ENCODE results near the gene PLXNA4. TPM values are rescaled to one million over a fixed set of nuclear protein-coding genes. Genes with fewer than 3 reads are reported as not detected.

Gene PLXNA4
- total RNA-seq, 2 donors from 2014 or later, result 24.0 to 42.7 TPM

- DNase-seq, result no peak
- Mint-ChIP-seq H3K36me3 (ENCODE audit: low read depth) (peaks cover under 1% of the 10 kb centered on the region), H3K4me3 (no peak overlapping the region), H3K4me1 (peaks cover 7% of the 10 kb centered on the region), H3K27me3 (ENCODE audit: insufficient read depth) (peaks cover 16% of the 10 kb centered on the region), H3K9me3 (no peaks in the 10 kb centered on the region), H3K27ac (no peak overlapping the region)
- no peaks in the 10 kb centered on the region for H3K36me3 ChIP-seq (ENCODE audit: control insufficient read depth, insufficient read depth, low read length)
- H3K27me3 ChIP-seq (ENCODE audit: control insufficient read depth, insufficient read depth, low read length, poor library complexity, severe bottlenecking), result no peaks in the 10 kb centered on the region
- H3K9ac ChIP-seq (ENCODE audit: extremely low read depth, low read length, poor library complexity, severe bottlenecking), result no peak overlapping the region
- H3K9me3 ChIP-seq (ENCODE audit: control insufficient read depth, low read length), result no peaks in the 10 kb centered on the region
- H3K4me1 ChIP-seq (ENCODE audit: control insufficient read depth, insufficient read depth, low read length), result no peaks in the 10 kb centered on the region
- H3K4me3 ChIP-seq (ENCODE audit: low read length), result no peak overlapping the region
- TF ChIP-seq CTCF (conservative IDR thresholded peaks at IDR 0.05), result no peak
- 83 to 89% methylated on average over 2 to 6 of the region's 6 CpGs for WGBS, 2 experiments (ENCODE audit: insufficient coverage in 1 of 2, insufficient read length in 1 of 2)
- no peak overlapping the region for H3K27ac ChIP-seq (ENCODE audit: low read depth, low read length)
Measured at GRCh38 chr7:132121987-132122386, 454.3 kb downstream of the PLXNA4 start.

- no peak for DNase-seq
- Mint-ChIP-seq H3K27ac (no peak overlapping the region), H3K4me1 (peaks cover 9% of the 10 kb centered on the region), H3K9me3 (no peaks in the 10 kb centered on the region), H3K36me3 (ENCODE audit: low read depth) (no peaks in the 10 kb centered on the region), H3K27me3 (ENCODE audit: insufficient read depth) (peaks cover 16% of the 10 kb centered on the region), H3K4me3 (no peak overlapping the region)
- H3K36me3 ChIP-seq (ENCODE audit: control insufficient read depth, insufficient read depth, low read length), result no peaks in the 10 kb centered on the region
- H3K9me3 ChIP-seq (ENCODE audit: control insufficient read depth, low read length), result no peaks in the 10 kb centered on the region
- H3K27ac ChIP-seq (ENCODE audit: low read depth, low read length), result no peak overlapping the region
- no peak overlapping the region for H3K4me3 ChIP-seq (ENCODE audit: low read length)
- no peaks in the 10 kb centered on the region for H3K4me1 ChIP-seq (ENCODE audit: control insufficient read depth, insufficient read depth, low read length)
- WGBS, 2 experiments (ENCODE audit: insufficient coverage in 1 of 2, insufficient read length in 1 of 2), result 71 to 94% methylated on average over 1 of the region's 1 CpG
- no peak for TF ChIP-seq CTCF (conservative IDR thresholded peaks at IDR 0.05)
- no peak overlapping the region for H3K9ac ChIP-seq (ENCODE audit: extremely low read depth, low read length, poor library complexity, severe bottlenecking)
- no peaks in the 10 kb centered on the region for H3K27me3 ChIP-seq (ENCODE audit: control insufficient read depth, insufficient read depth, low read length, poor library complexity, severe bottlenecking)
Measured at GRCh38 chr7:132118641-132119040, 457.6 kb downstream of the PLXNA4 start.

GRCh38 chr7:132117636-132118035 is 458.6 kb downstream of the PLXNA4 start:
- H3K36me3 Mint-ChIP-seq (ENCODE audit: low read depth), result no peaks in the 10 kb centered on the region
- TF ChIP-seq CTCF (conservative IDR thresholded peaks at IDR 0.05), result no peak
- Histone ChIP-seq H3K9ac (ENCODE audit: extremely low read depth, low read length, poor library complexity, severe bottlenecking) (no peak overlapping the region), H3K4me1 (ENCODE audit: control insufficient read depth, insufficient read depth, low read length) (no peaks in the 10 kb centered on the region), H3K36me3 (ENCODE audit: control insufficient read depth, insufficient read depth, low read length) (no peaks in the 10 kb centered on the region), H3K9me3 (ENCODE audit: control insufficient read depth, low read length) (no peaks in the 10 kb centered on the region), H3K4me3 (ENCODE audit: low read length) (no peak overlapping the region), H3K27ac (ENCODE audit: low read depth, low read length) (no peak overlapping the region), H3K27me3 (ENCODE audit: control insufficient read depth, insufficient read depth, low read length, poor library complexity, severe bottlenecking) (no peaks in the 10 kb centered on the region)
- H3K4me1 Mint-ChIP-seq, result peaks cover 9% of the 10 kb centered on the region
- H3K27me3 Mint-ChIP-seq (ENCODE audit: insufficient read depth), result peaks cover 16% of the 10 kb centered on the region
- H3K9me3 Mint-ChIP-seq, result no peaks in the 10 kb centered on the region
- H3K4me3 Mint-ChIP-seq, result no peak overlapping the region
- 85 to 90% methylated on average over 3 to 6 of the region's 6 CpGs for WGBS, 2 experiments (ENCODE audit: insufficient coverage in 1 of 2, insufficient read length in 1 of 2)
- no peak for DNase-seq
- H3K27ac Mint-ChIP-seq, result no peak overlapping the region

Data from endodermal cell (in vitro differentiated cells).